ENCODE results near the gene DLEC1.

GRCh38 chr3:38039899-38040261, 872 bp downstream of the DLEC1 start:
- TF ChIP-seq CTCF (IDR thresholded peaks at IDR 0.05) (peak in 2 of 4 experiments; percentile 45 to 63), POLR2AphosphoS5 (IDR thresholded peaks at IDR 0.05) (no peak), POLR2A (IDR thresholded peaks at IDR 0.05) (no peak)

Data from gastroesophageal sphincter (tissue), 3 donors.